22Rv1 (cell line): ENCODE measurements around the gene FARP1.

Experiments used
- H3K27ac ChIP-seq: fragments of 450-650 bp; 2 replicates; pipeline ENCODE4 v1.5.1; 2017
- CTCF ChIP-seq: fragments of 450-650 bp; IDR thresholded peaks from 2 replicates; pipeline ENCODE4 v1.5.1; 2017; ENCODE audit warnings: mild to moderate bottlenecking
- ZFX ChIP-seq: fragments of 450-650 bp; IDR thresholded peaks from 2 replicates; pipeline ENCODE4 v1.6.1; 2017; ENCODE audit warnings: antibody characterized with exemption, borderline replicate concordance

FARP1 gene

GRCh38 chr13:98401934-98402333 is 259.0 kb downstream of the FARP1 start:
- H3K27ac ChIP-seq = no peak overlapping the region
- TF ChIP-seq CTCF (no peak), ZFX (no peak)

GRCh38 chr13:98403076-98403475 is 260.2 kb downstream of the FARP1 start:
- TF ChIP-seq CTCF (no peak), ZFX (no peak)
- no peak overlapping the region for H3K27ac ChIP-seq

- no peak overlapping the region for H3K27ac ChIP-seq
- TF ChIP-seq CTCF (no peak), ZFX (no peak)
Observed at GRCh38 chr13:98405107-98405571, 262.2 kb downstream of the FARP1 start.

- TF ChIP-seq ZFX (no peak), CTCF (no peak)
- H3K27ac ChIP-seq = no peak overlapping the region
Observed at GRCh38 chr13:98405690-98406344, 262.9 kb downstream of the FARP1 start.

- TF ChIP-seq CTCF (no peak), ZFX (no peak)
- H3K27ac ChIP-seq = no peak overlapping the region
Observed at GRCh38 chr13:98406427-98406826, 263.5 kb downstream of the FARP1 start.

- no peak overlapping the region for H3K27ac ChIP-seq
- TF ChIP-seq CTCF = no peak
- no peak for TF ChIP-seq ZFX
Observed at GRCh38 chr13:98406971-98407370, 264.1 kb downstream of the FARP1 start.

- TF ChIP-seq CTCF = no peak
- TF ChIP-seq ZFX = no peak
- H3K27ac ChIP-seq = no peak overlapping the region
Observed at GRCh38 chr13:98407575-98407974, 264.7 kb downstream of the FARP1 start.
